ENCODE measurements around the gene CHKA. TPM values are rescaled to one million over a fixed set of nuclear protein-coding genes. Genes with fewer than 3 reads are reported as not detected.

Gene CHKA
- total RNA-seq, 4 donors from 2014 or later: 86.8 to 106 (median 93.1) TPM

GRCh38 chr11:68141246-68142027 lies 20.2 kb upstream of the CHKA start:
- DNase-seq: no peak
- 61 to 62% methylated on average over 5 to 7 of the region's 8 CpGs for WGBS, 2 donors
- peak overlapping the region; percentile 89 to 92 (median 89) for H3K27ac ChIP-seq

GRCh38 chr11:68140496-68141245 lies 19.5 kb upstream of the CHKA start:
- no peak overlapping the region for H3K4me3 ChIP-seq (replicated peaks in 1 of 3)
- 64 to 73% methylated on average over 8 to 9 of the region's 9 CpGs for WGBS, 2 donors
- no peaks in the 10 kb centered on the region for H3K36me3 ChIP-seq
- no peaks in the 10 kb centered on the region for H3K9me3 ChIP-seq
- intact Hi-C loops (cut with DNase I): no loop called here
- peak overlapping the region; percentile 89 to 92 (median 89) for H3K27ac ChIP-seq
- DNase-seq: peak; percentile 62 to 70
- H3K4me1 ChIP-seq: peaks cover 62 to 69% of the 10 kb centered on the region in 2 donors
- no peak for TF ChIP-seq CTCF (IDR thresholded peaks at IDR 0.05)
- no peak for TF ChIP-seq POLR2A (IDR thresholded peaks at IDR 0.05)
- H3K27me3 ChIP-seq: no peaks in the 10 kb centered on the region

More at GRCh38 chr11:68141246-68142027, 20.2 kb upstream of the CHKA start:
- TF ChIP-seq POLR2A (IDR thresholded peaks at IDR 0.05) (no peak), CTCF (IDR thresholded peaks at IDR 0.05) (no peak)
- H3K36me3 ChIP-seq: no peaks in the 10 kb centered on the region
- H3K9me3 ChIP-seq: no peaks in the 10 kb centered on the region
- no peak overlapping the region for H3K4me3 ChIP-seq (replicated peaks in 1 of 3)
- peaks cover 68 to 76% of the 10 kb centered on the region in 2 donors for H3K4me1 ChIP-seq
- H3K27me3 ChIP-seq: no peaks in the 10 kb centered on the region
- intact Hi-C loops (cut with DNase I): no loop called here

- no peaks in the 10 kb centered on the region for H3K36me3 ChIP-seq
- WGBS, 2 donors: 40 to 44% methylated on average over 4 of the region's 4 CpGs
- DNase-seq: no peak
- H3K4me3 ChIP-seq (replicated peaks in 1 of 3): no peak overlapping the region
- H3K4me1 ChIP-seq: peaks cover 54 to 57% of the 10 kb centered on the region in 2 donors
- TF ChIP-seq POLR2A (IDR thresholded peaks at IDR 0.05) (no peak), CTCF (IDR thresholded peaks at IDR 0.05) (no peak)
- H3K27ac ChIP-seq: peak overlapping the region; percentile 38 to 79 (median 65)
- intact Hi-C loops (cut with DNase I): no loop called here
- H3K27me3 ChIP-seq: no peaks in the 10 kb centered on the region
- H3K9me3 ChIP-seq: no peaks in the 10 kb centered on the region
Measured at GRCh38 chr11:68138237-68138636, 17.0 kb upstream of the CHKA start.

GRCh38 chr11:68137833-68138232 lies 16.6 kb upstream of the CHKA start:
- H3K36me3 ChIP-seq: no peaks in the 10 kb centered on the region
- WGBS, 2 donors: 26 to 27% methylated on average over 5 of the region's 5 CpGs
- intact Hi-C loops (cut with DNase I): no loop called here
- H3K4me3 ChIP-seq (replicated peaks in 1 of 3): no peak overlapping the region
- peak overlapping the region; percentile 38 to 79 (median 65) for H3K27ac ChIP-seq
- TF ChIP-seq POLR2A (IDR thresholded peaks at IDR 0.05) (peak in 1 of 2 donors; percentile 28), CTCF (IDR thresholded peaks at IDR 0.05) (no peak)
- no peaks in the 10 kb centered on the region for H3K9me3 ChIP-seq
- DNase-seq: peak in 1 of 2 donors; percentile 38
- peaks cover 51 to 53% of the 10 kb centered on the region in 2 donors for H3K4me1 ChIP-seq
- H3K27me3 ChIP-seq: no peaks in the 10 kb centered on the region

Data from thyroid gland (tissue), 4 donors.